ENCODE results near the gene TREX2.

DNA sequence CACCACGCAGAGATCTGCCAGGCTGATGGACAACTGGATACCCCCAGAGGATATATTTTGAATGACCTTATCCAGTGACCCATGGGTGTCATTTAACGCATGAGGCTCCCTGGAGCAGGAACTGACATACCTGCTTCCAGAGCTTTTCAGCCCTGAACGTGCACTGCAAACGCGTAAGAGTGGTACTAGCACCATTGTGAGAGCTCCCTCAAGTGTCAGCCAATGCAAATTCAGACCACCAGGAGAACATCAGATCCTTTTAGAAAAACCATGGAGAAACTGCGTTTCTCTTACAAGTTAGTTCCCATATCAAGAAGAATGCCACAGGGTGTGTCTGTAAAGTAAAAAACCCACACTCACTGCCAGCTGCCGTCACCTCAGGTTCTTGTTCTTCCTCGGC is 7.3 kb downstream of the TREX2 start:
- TF ChIP-seq, protein P1, sequence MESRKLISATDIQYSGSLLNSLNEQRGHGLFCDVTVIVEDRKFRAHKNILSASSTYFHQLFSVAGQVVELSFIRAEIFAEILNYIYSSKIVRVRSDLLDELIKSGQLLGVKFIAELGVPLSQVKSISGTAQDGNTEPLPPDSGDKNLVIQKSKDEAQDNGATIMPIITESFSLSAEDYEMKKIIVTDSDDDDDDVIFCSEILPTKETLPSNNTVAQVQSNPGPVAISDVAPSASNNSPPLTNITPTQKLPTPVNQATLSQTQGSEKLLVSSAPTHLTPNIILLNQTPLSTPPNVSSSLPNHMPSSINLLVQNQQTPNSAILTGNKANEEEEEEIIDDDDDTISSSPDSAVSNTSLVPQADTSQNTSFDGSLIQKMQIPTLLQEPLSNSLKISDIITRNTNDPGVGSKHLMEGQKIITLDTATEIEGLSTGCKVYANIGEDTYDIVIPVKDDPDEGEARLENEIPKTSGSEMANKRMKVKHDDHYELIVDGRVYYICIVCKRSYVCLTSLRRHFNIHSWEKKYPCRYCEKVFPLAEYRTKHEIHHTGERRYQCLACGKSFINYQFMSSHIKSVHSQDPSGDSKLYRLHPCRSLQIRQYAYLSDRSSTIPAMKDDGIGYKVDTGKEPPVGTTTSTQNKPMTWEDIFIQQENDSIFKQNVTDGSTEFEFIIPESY (IDR thresholded peaks at IDR 0.05; ENCODE audit: borderline replicate concordance, low read depth), result no peak
- TF ChIP-seq RFX5 (IDR thresholded peaks at IDR 0.05; ENCODE audit: low read length), result no peak
